ENCODE data around the gene GGA1.
"Not testable (repeated sequence)": the region's sequence is repeated elsewhere in the genome, so short reads cannot be mapped to it uniquely, and the experiment has no call there.

The GGA1 gene

DNA sequence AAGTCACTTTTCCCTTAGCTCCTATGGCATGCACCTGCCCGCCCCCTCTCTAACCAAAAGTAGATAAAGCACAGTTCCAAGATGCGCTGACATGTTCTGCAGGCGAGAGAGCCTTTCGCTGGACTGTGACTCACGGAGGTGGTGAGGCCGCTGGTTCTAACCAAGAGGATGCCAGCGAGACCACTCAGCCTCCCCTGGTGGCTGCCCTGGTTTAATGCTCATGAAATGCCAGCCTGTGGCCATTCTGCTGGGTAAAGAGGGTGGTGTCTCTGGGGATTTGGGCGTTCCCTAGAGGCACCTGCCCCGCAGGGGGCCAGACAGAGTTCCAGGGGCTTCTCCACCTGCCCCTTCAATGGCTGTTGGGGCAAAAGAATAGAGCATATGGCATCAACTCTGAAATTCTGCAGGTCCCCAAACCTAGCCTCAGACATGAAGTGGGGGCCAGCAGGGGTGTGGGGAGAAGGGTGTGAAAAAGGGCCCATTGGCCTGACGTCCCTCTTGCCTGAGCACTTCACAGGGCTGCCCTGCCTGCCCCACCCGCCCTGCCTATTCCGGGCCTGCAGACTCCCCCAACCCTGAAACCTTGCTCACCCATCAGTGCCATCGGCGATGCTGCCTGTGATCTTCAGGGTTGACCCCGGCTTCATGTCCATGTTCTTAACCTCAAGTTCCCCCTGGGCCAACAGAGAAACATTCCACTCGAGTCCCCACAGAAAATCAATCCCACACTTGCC lies 37.2 kb upstream of the GGA1 start:
- Histone ChIP-seq H3K9me3 (ENCODE audit: control insufficient read depth, low read length) (no peaks in the 10 kb centered on the region), H3K27ac (ENCODE audit: insufficient read depth, low read length, poor library complexity, severe bottlenecking) (no peak overlapping the region), H3K36me3 (ENCODE audit: control insufficient read depth, insufficient read depth, low read length) (no peaks in the 10 kb centered on the region), H3K27me3 (replicated peaks; ENCODE audit: control insufficient read depth, insufficient read depth, low read length, poor library complexity, severe bottlenecking) (no peaks in the 10 kb centered on the region), H3K4me3 (ENCODE audit: insufficient read depth, low read depth, low read length, poor library complexity, severe bottlenecking) (no peak overlapping the region), H3K4me1 (ENCODE audit: control insufficient read depth, insufficient read depth, low read length, poor library complexity, severe bottlenecking) (peaks cover 11% of the 10 kb centered on the region)
- DNase-seq = no peak

DNA sequence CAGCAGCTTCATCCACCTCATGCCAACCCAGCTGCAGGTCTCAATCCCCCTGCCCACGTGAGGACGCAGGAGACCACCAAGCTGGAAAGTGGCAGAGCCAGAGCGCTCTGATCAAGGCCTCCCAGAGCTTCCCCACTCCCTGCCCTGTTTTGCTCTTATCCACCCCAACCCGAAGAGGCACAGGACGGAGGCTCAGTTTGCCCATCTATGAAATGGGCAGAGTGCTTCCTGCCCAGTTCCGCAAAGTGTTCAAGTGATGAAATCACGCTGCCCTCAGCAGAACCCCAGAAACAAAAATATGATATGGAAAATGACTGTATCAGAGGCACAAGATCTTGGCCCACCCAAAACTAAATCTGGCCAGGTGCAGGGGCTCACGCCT lies 36.7 kb upstream of the GGA1 start:
- no peak for DNase-seq
- no peaks in the 10 kb centered on the region for H3K27me3 ChIP-seq (replicated peaks; ENCODE audit: control insufficient read depth, insufficient read depth, low read length, poor library complexity, severe bottlenecking)
- no peaks in the 10 kb centered on the region for H3K9me3 ChIP-seq (ENCODE audit: control insufficient read depth, low read length)
- H3K4me3 ChIP-seq (ENCODE audit: insufficient read depth, low read depth, low read length, poor library complexity, severe bottlenecking) = no peak overlapping the region
- peaks cover 6% of the 10 kb centered on the region for H3K4me1 ChIP-seq (ENCODE audit: control insufficient read depth, insufficient read depth, low read length, poor library complexity, severe bottlenecking)
- no peaks in the 10 kb centered on the region for H3K36me3 ChIP-seq (ENCODE audit: control insufficient read depth, insufficient read depth, low read length)
- no peak overlapping the region for H3K27ac ChIP-seq (ENCODE audit: insufficient read depth, low read length, poor library complexity, severe bottlenecking)

DNA sequence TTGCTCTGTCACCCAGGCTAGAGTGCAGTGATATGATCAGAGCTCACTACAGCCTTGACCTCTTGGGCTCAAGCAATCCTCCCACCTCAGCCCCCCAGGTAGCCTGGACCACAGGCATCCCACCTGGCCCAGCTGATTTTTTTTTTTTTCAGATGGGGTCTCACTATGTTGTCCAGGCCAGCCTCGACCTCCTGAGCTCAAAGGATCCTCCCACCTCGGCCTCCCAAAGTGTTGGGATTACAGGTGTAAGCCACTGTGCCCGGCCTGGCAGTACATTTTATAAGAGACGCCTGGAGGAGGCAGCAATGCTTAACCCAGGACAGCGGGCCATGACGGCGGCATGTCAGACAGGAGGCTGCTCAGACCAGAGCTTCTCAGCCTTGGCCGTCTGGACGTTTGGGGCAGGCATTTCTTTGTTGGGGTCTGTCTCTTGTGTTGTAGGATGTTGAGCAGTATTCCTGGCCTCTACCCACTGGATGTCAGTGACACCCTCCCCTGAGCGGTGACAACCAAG lies 33.1 kb upstream of the GGA1 start:
- Histone ChIP-seq H3K27me3 (replicated peaks; ENCODE audit: control insufficient read depth, insufficient read depth, low read length, poor library complexity, severe bottlenecking) (no peaks in the 10 kb centered on the region), H3K4me1 (ENCODE audit: control insufficient read depth, insufficient read depth, low read length, poor library complexity, severe bottlenecking) (no peaks in the 10 kb centered on the region), H3K36me3 (ENCODE audit: control insufficient read depth, insufficient read depth, low read length) (no peaks in the 10 kb centered on the region), H3K27ac (ENCODE audit: insufficient read depth, low read length, poor library complexity, severe bottlenecking) (no peak overlapping the region), H3K4me3 (ENCODE audit: insufficient read depth, low read depth, low read length, poor library complexity, severe bottlenecking) (no peak overlapping the region), H3K9me3 (ENCODE audit: control insufficient read depth, low read length) (no peaks in the 10 kb centered on the region)
- no peak for DNase-seq

DNA sequence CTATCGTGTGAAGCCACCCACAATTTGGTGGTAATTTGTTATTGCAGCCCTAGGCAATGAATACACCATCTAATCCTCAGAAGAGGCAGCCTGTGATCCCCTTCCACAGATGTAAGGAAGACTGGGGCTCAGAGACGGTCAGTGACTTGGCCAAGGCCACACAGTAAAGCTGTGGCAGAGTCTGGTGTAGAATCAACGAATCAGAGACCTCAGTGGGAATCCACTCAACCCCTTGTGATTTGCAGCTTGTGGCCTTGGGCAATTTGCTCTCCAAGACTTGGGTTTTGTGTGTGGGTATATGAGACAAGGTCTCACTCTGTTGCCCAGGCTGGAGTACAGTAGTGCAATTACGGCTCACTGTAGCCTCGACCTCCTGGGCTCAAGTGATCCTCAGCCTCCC lies 30.6 kb upstream of the GGA1 start:
- H3K36me3 ChIP-seq (ENCODE audit: control insufficient read depth, insufficient read depth, low read length) = no peaks in the 10 kb centered on the region
- no peak overlapping the region for H3K27ac ChIP-seq (ENCODE audit: insufficient read depth, low read length, poor library complexity, severe bottlenecking)
- DNase-seq = no peak
- H3K4me3 ChIP-seq (ENCODE audit: insufficient read depth, low read depth, low read length, poor library complexity, severe bottlenecking) = no peak overlapping the region
- no peaks in the 10 kb centered on the region for H3K9me3 ChIP-seq (ENCODE audit: control insufficient read depth, low read length)
- H3K4me1 ChIP-seq (ENCODE audit: control insufficient read depth, insufficient read depth, low read length, poor library complexity, severe bottlenecking) = no peaks in the 10 kb centered on the region
- no peaks in the 10 kb centered on the region for H3K27me3 ChIP-seq (replicated peaks; ENCODE audit: control insufficient read depth, insufficient read depth, low read length, poor library complexity, severe bottlenecking)

DNA sequence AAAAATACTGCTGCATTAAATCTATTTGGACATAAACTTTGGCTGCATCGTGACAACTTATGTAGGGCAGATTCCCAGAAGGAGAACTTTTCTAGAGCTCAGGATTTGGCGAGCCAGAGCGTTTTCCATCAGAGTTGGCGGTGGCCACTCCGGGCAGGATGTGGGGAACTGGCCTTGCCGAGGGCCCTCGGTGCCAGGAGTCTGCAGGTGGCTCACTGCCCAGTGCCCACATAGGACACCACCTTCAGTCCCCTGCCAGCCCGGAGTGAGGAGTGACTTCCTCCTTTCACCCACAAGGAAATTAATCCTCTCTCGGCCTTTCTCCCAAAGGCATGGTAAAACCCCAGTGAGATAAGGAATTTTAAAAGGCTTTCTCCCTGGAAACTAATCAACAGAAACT lies 27.1 kb upstream of the GGA1 start:
- H3K4me1 ChIP-seq (ENCODE audit: control insufficient read depth, insufficient read depth, low read length, poor library complexity, severe bottlenecking) = no peaks in the 10 kb centered on the region
- DNase-seq = no peak
- H3K27ac ChIP-seq (ENCODE audit: insufficient read depth, low read length, poor library complexity, severe bottlenecking) = no peak overlapping the region
- H3K9me3 ChIP-seq (ENCODE audit: control insufficient read depth, low read length) = no peaks in the 10 kb centered on the region
- no peaks in the 10 kb centered on the region for H3K36me3 ChIP-seq (ENCODE audit: control insufficient read depth, insufficient read depth, low read length)
- no peaks in the 10 kb centered on the region for H3K27me3 ChIP-seq (replicated peaks; ENCODE audit: control insufficient read depth, insufficient read depth, low read length, poor library complexity, severe bottlenecking)
- H3K4me3 ChIP-seq (ENCODE audit: insufficient read depth, low read depth, low read length, poor library complexity, severe bottlenecking) = no peak overlapping the region

DNA sequence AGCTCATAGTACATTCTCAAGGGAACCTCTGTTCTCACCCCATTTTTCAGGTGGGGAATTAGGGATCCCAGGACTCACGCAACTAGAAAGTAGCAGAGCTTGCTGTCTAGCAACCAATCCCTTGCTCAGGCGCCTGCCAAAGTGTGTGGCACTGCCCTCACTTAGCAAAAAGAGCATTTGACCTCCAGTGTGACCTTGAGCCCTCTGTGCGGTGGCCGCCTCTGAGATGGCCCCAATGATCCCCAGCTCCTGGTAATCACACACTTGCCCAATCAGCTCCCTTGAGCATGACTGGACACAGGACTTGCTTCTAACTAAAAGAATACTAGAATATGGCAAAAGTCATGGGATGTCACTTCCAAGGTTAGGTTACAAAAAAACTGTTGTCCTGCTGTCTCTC lies 26.1 kb upstream of the GGA1 start:
- Histone ChIP-seq H3K9me3 (ENCODE audit: control insufficient read depth, low read length) (no peaks in the 10 kb centered on the region), H3K27me3 (replicated peaks; ENCODE audit: control insufficient read depth, insufficient read depth, low read length, poor library complexity, severe bottlenecking) (no peaks in the 10 kb centered on the region), H3K27ac (ENCODE audit: insufficient read depth, low read length, poor library complexity, severe bottlenecking) (no peak overlapping the region), H3K36me3 (ENCODE audit: control insufficient read depth, insufficient read depth, low read length) (no peaks in the 10 kb centered on the region), H3K4me1 (ENCODE audit: control insufficient read depth, insufficient read depth, low read length, poor library complexity, severe bottlenecking) (no peaks in the 10 kb centered on the region), H3K4me3 (ENCODE audit: insufficient read depth, low read depth, low read length, poor library complexity, severe bottlenecking) (no peak overlapping the region)
- DNase-seq = no peak

DNA sequence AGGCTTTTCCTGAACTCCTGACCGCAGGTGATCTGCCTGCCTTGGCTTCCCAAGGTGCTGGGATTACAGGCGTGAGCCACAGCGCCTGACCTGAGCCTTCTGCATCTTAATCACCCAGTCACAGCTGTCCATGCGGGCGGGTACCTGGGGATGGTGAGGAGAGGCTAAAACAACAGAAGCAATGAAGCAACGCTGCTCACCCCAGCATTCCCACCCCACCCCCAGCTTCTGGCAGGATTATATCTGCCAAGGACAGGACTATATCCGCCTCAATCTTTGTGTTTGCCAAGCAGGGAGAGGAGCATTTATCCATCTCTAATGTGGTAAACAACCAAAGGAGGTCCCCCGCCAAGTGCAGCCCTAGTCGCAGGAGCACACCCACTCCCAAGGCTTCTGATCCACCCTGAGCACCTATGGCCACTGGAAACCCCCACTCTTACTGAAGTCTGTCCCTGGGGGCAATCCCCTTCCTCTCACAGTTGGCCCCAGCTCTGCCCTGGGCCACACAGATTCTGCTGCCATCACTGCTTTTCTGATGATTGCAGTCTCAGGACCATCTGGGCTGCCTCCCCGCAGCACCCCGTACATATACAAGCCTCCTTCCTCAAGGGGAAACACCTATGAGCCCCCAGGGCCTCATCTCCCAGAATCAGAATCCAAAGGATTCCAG lies 20.0 kb upstream of the GGA1 start:
- no peaks in the 10 kb centered on the region for H3K9me3 ChIP-seq (ENCODE audit: control insufficient read depth, low read length)
- no peaks in the 10 kb centered on the region for H3K36me3 ChIP-seq (ENCODE audit: control insufficient read depth, insufficient read depth, low read length)
- H3K4me3 ChIP-seq (ENCODE audit: insufficient read depth, low read depth, low read length, poor library complexity, severe bottlenecking) = no peak overlapping the region
- H3K27ac ChIP-seq (ENCODE audit: insufficient read depth, low read length, poor library complexity, severe bottlenecking) = no peak overlapping the region
- no peaks in the 10 kb centered on the region for H3K4me1 ChIP-seq (ENCODE audit: control insufficient read depth, insufficient read depth, low read length, poor library complexity, severe bottlenecking)
- H3K27me3 ChIP-seq (replicated peaks; ENCODE audit: control insufficient read depth, insufficient read depth, low read length, poor library complexity, severe bottlenecking) = no peaks in the 10 kb centered on the region
- no peak for DNase-seq

DNA sequence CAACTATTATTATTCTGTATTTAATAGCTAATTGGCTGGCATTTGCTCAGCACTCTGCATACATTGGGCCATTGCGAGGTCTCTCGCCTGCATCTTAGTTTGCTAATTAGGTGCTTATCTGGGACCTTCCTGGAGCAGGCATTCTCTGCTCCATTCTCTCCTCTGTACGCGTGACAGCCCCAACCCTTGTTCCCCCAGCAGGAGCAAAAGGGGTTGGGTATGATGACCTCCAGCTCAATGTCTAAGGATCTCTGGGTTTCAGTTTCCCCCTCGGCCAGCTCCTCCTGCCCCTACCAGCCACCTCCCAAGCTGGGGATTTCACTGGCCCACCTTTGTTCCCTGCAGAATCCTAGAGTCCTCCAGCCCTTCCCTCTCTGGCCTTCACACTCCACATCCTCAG lies 19.0 kb upstream of the GGA1 start:
- no peak overlapping the region for H3K4me3 ChIP-seq (ENCODE audit: insufficient read depth, low read depth, low read length, poor library complexity, severe bottlenecking)
- no peaks in the 10 kb centered on the region for H3K9me3 ChIP-seq (ENCODE audit: control insufficient read depth, low read length)
- H3K27me3 ChIP-seq (replicated peaks; ENCODE audit: control insufficient read depth, insufficient read depth, low read length, poor library complexity, severe bottlenecking) = no peaks in the 10 kb centered on the region
- DNase-seq = no peak
- no peaks in the 10 kb centered on the region for H3K4me1 ChIP-seq (ENCODE audit: control insufficient read depth, insufficient read depth, low read length, poor library complexity, severe bottlenecking)
- no peak overlapping the region for H3K27ac ChIP-seq (ENCODE audit: insufficient read depth, low read length, poor library complexity, severe bottlenecking)
- H3K36me3 ChIP-seq (ENCODE audit: control insufficient read depth, insufficient read depth, low read length) = no peaks in the 10 kb centered on the region

DNA sequence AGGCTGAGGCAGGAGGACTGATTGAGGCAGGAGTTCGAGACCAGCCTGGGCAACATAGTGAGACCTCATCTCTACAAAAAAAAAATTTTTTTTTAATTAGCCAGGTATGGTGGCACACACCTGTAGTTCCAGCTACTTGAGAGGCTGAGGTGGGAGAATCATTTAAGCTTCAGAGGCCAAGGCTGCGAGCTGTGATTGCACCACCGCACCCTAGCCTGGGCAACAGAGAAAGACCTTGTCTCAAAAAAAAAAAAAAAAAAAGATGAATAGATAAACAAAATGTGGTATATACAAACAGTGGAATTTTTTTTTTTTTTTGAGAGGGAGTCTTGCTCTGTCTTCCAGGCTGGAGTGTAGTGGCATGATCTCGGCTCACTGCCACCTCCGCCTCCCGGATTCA lies 17.6 kb upstream of the GGA1 start:
- DNase-seq; H3K9me3 ChIP-seq (ENCODE audit: control insufficient read depth, low read length); H3K36me3 ChIP-seq (ENCODE audit: control insufficient read depth, insufficient read depth, low read length); H3K4me1 ChIP-seq (ENCODE audit: control insufficient read depth, insufficient read depth, low read length, poor library complexity, severe bottlenecking); H3K27me3 ChIP-seq (replicated peaks; ENCODE audit: control insufficient read depth, insufficient read depth, low read length, poor library complexity, severe bottlenecking); H3K4me3 ChIP-seq (ENCODE audit: insufficient read depth, low read depth, low read length, poor library complexity, severe bottlenecking); H3K27ac ChIP-seq (ENCODE audit: insufficient read depth, low read length, poor library complexity, severe bottlenecking): not testable (repeated sequence)

DNA sequence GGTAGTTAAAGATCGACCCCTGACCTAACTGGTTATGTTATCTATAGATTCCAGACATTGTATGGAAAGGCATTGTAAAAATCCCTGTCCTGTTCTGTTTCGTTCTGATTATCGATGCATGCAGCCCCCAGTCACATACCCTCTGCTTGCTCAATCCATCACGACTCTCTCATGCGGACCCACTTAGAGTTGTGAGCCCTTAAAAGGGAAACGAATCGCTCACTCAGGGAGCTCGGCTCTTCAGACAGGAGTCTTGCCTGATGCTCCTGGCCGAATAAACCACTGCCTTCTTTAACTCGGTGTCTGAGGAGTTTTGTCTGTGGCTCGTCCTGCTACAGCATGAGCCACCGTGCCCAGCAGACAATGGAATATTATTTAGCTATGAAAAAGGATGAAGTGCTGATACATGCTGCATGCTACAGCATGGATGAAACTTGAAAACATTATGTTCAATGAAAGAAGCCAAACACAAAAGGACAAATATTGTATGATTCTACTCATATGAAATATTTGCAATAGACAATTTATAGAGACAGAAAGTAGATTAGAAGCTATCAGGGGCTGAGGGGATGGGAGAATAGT lies 16.7 kb upstream of the GGA1 start:
- Histone ChIP-seq H3K27me3 (replicated peaks; ENCODE audit: control insufficient read depth, insufficient read depth, low read length, poor library complexity, severe bottlenecking) (no peaks in the 10 kb centered on the region), H3K4me3 (ENCODE audit: insufficient read depth, low read depth, low read length, poor library complexity, severe bottlenecking) (no peak overlapping the region), H3K36me3 (ENCODE audit: control insufficient read depth, insufficient read depth, low read length) (no peaks in the 10 kb centered on the region), H3K27ac (ENCODE audit: insufficient read depth, low read length, poor library complexity, severe bottlenecking) (no peak overlapping the region), H3K9me3 (ENCODE audit: control insufficient read depth, low read length) (no peaks in the 10 kb centered on the region), H3K4me1 (ENCODE audit: control insufficient read depth, insufficient read depth, low read length, poor library complexity, severe bottlenecking) (no peaks in the 10 kb centered on the region)
- DNase-seq = no peak

Data from effector memory CD4-positive, alpha-beta T cell (primary cell).